Stimulated activated CD8-positive, alpha-beta memory T cell treated with anti-CD3 and anti-CD28 coated beads, Interleukin-4, amount 100 ng/mL, for 24 hours (primary cell): ENCODE measurements around the gene RHOBTB3.

Experiments used
- DNase-seq: peaks from one replicate; pipeline ENCODE4 v3.0.0-alpha.2; 2020; ENCODE audit warnings: low read depth

Gene RHOBTB3

GRCh38 chr5:95713960-95714710 lies 17.0 kb upstream of the RHOBTB3 start:
- no peak for DNase-seq

- DNase-seq: no peak
Observed at GRCh38 chr5:95715799-95716461, 15.2 kb upstream of the RHOBTB3 start.

- no peak for DNase-seq
Observed at GRCh38 chr5:95717439-95717838, 13.7 kb upstream of the RHOBTB3 start.

GRCh38 chr5:95718203-95718602 lies 12.9 kb upstream of the RHOBTB3 start:
- DNase-seq: no peak

DNA sequence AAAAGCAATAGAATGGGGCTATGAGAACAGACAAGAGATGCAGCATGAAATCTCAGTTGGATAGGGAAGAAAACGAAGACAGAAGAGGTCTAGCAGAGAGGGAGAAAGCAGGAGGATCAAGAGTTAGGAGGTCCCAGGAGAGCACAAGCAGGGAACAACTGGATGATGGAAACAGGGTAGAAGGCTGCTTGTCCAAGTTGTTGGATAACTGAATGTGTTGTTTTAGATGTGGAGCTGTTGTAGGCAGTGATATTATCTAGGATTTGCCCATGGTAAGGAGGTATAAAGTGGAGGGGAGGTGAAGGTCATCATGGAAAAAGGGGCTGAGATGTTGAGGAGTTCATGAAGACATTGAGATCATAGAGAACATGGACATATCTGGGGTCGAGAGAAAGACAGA lies 12.4 kb upstream of the RHOBTB3 start:
- DNase-seq: no peak

DNA sequence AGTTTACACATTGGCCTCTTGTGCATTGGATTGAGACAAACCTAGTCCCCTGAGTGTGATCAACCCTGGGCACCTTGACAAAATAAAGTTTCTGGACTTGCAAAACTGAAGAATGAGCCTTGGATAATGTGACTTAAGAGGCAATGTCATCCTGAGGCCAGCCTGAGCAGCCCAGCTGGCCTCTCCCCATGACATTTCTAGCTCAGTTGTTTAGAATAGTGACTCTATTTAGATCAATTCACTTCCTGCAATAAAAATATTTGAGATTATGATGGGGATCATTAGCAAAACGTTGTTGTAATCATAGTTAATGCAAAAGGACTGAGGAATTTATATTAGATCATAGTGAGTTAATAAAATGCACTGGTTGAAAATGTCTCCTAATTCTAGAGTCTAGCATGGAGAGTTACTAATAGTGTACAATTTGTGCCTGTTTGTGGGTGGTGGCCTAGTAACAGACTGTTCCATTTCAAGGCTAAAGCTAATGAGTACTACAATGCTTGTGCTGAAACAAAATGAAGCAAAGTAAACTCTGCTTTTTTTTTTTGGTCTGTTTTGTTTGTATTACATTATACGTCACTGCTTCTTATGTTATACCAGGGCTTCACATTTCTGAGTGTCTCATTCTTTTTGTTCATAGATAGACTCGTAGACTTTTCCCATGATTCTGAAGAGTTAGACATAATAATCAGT lies 10.9 kb upstream of the RHOBTB3 start:
- no peak for DNase-seq

- DNase-seq: no peak
Observed at GRCh38 chr5:95721582-95722295, 9.4 kb upstream of the RHOBTB3 start.

- no peak for DNase-seq
Observed at GRCh38 chr5:95723632-95724369, 7.3 kb upstream of the RHOBTB3 start.

GRCh38 chr5:95725071-95725820 lies 5.9 kb upstream of the RHOBTB3 start:
- no peak for DNase-seq

GRCh38 chr5:95725937-95726810 lies 5.0 kb upstream of the RHOBTB3 start:
- DNase-seq: no peak

- no peak for DNase-seq
Observed at GRCh38 chr5:95726811-95727763, 4.0 kb upstream of the RHOBTB3 start.

- no peak for DNase-seq
Observed at GRCh38 chr5:95727764-95728191, 3.4 kb upstream of the RHOBTB3 start.

GRCh38 chr5:95728494-95729114 lies 2.5 kb upstream of the RHOBTB3 start:
- no peak for DNase-seq

GRCh38 chr5:95729115-95730010 lies 1.8 kb upstream of the RHOBTB3 start:
- DNase-seq: no peak

DNA sequence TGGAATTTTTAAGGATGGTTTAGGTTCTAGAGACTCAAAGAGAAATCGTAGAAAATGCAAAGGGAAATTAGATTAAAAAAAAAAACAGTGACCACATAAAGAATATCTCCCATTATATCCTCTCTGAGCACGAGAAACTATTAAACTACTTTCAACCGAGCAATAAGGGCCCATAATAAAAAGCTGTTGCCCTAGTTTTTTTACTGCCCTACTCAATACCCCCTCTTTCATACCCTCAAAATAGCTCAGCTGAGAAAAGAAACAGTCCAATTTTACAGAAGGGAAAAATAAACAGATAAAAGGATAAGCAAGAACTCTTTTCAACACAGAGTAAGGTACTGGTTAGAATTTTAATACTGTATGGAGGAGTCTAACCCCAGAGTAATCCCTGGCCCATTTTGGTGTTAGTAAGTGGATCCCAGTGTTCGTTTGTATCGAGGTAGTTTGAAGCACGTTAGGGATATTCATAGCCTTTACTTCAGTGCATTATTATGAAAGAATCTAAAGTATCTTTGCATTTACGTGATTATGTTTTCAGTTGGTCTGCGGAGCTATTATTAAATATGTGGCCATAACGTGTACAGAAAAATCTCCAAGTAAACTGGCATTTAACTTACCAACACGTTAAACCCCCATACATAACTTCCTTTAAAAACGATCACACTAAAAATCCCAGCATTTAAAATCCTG lies 980 bp upstream of the RHOBTB3 start:
- DNase-seq: no peak
